ENCODE results near the gene STAT5B. TPM values are rescaled to one million over a fixed set of nuclear protein-coding genes. Genes with fewer than 3 reads are reported as not detected.
A peak's percentile ranks its signal among the peaks of the same experiment; 100 is the strongest.

STAT5B gene
- total and polyA plus RNA-seq, 9 of the 15 experiments (the other 6 are each of a cell fraction or from before 2014, with no cell fraction given), result 20.8 to 176 (median 92.4) TPM

DNA sequence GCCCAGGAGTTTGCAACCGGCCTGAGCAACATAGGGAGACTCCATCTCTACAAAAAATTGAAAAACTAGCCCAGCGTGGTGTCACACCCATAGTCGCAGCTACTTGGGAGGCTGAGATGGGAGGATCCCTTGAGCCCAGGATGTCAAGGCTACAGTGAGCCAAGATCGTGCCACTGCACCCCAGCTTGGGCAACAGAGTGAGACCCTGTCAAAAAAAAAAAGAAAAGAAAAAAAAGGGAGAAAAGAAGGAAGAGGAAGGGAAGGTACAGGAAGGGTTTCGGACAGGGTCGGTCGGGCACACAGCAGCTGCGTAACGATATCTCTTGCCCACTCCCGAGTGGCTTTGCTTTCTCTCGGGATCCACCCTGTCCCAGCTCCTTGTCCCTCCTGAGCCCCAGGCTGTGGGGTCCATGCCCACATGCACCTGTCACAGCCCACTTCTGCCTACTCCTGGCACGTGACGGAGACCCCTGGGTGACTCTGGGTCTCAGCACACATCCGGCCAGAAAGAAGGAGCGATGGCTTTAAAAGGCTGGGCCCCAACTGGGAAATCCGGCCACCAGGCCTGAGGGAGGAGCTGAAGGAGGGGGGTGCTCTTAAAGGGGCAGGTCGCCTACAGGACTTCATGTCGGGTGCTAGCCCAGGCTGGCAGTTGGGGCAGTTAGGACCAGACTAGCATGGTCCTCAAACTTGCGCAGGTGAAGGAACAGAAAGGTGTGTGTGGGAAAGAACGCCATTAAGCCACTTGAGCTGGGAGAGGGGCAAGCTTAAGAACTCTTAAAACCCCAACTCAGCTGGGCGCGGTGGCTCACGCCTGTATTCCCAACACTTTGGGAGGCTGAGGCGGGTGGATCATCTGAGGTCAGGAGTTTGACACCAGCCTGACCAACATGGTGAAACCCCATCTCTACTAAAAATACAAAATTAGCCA is 82.0 kb downstream of the STAT5B start, which contains the start of gene GHDC (continued):
- TF ChIP-seq, protein P1, sequence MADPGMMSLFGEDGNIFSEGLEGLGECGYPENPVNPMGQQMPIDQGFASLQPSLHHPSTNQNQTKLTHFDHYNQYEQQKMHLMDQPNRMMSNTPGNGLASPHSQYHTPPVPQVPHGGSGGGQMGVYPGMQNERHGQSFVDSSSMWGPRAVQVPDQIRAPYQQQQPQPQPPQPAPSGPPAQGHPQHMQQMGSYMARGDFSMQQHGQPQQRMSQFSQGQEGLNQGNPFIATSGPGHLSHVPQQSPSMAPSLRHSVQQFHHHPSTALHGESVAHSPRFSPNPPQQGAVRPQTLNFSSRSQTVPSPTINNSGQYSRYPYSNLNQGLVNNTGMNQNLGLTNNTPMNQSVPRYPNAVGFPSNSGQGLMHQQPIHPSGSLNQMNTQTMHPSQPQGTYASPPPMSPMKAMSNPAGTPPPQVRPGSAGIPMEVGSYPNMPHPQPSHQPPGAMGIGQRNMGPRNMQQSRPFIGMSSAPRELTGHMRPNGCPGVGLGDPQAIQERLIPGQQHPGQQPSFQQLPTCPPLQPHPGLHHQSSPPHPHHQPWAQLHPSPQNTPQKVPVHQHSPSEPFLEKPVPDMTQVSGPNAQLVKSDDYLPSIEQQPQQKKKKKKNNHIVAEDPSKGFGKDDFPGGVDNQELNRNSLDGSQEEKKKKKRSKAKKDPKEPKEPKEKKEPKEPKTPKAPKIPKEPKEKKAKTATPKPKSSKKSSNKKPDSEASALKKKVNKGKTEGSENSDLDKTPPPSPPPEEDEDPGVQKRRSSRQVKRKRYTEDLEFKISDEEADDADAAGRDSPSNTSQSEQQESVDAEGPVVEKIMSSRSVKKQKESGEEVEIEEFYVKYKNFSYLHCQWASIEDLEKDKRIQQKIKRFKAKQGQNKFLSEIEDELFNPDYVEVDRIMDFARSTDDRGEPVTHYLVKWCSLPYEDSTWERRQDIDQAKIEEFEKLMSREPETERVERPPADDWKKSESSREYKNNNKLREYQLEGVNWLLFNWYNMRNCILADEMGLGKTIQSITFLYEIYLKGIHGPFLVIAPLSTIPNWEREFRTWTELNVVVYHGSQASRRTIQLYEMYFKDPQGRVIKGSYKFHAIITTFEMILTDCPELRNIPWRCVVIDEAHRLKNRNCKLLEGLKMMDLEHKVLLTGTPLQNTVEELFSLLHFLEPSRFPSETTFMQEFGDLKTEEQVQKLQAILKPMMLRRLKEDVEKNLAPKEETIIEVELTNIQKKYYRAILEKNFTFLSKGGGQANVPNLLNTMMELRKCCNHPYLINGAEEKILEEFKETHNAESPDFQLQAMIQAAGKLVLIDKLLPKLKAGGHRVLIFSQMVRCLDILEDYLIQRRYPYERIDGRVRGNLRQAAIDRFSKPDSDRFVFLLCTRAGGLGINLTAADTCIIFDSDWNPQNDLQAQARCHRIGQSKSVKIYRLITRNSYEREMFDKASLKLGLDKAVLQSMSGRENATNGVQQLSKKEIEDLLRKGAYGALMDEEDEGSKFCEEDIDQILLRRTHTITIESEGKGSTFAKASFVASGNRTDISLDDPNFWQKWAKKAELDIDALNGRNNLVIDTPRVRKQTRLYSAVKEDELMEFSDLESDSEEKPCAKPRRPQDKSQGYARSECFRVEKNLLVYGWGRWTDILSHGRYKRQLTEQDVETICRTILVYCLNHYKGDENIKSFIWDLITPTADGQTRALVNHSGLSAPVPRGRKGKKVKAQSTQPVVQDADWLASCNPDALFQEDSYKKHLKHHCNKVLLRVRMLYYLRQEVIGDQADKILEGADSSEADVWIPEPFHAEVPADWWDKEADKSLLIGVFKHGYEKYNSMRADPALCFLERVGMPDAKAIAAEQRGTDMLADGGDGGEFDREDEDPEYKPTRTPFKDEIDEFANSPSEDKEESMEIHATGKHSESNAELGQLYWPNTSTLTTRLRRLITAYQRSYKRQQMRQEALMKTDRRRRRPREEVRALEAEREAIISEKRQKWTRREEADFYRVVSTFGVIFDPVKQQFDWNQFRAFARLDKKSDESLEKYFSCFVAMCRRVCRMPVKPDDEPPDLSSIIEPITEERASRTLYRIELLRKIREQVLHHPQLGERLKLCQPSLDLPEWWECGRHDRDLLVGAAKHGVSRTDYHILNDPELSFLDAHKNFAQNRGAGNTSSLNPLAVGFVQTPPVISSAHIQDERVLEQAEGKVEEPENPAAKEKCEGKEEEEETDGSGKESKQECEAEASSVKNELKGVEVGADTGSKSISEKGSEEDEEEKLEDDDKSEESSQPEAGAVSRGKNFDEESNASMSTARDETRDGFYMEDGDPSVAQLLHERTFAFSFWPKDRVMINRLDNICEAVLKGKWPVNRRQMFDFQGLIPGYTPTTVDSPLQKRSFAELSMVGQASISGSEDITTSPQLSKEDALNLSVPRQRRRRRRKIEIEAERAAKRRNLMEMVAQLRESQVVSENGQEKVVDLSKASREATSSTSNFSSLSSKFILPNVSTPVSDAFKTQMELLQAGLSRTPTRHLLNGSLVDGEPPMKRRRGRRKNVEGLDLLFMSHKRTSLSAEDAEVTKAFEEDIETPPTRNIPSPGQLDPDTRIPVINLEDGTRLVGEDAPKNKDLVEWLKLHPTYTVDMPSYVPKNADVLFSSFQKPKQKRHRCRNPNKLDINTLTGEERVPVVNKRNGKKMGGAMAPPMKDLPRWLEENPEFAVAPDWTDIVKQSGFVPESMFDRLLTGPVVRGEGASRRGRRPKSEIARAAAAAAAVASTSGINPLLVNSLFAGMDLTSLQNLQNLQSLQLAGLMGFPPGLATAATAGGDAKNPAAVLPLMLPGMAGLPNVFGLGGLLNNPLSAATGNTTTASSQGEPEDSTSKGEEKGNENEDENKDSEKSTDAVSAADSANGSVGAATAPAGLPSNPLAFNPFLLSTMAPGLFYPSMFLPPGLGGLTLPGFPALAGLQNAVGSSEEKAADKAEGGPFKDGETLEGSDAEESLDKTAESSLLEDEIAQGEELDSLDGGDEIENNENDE (IDR thresholded peaks at IDR 0.05; ENCODE audit: low read depth, low read length), result no peak
- TF ChIP-seq PTRF (tag; IDR thresholded peaks at IDR 0.05) (no peak), ZNF146 (CRISPR knock-in tag; IDR thresholded peaks at IDR 0.05; ENCODE audit: unreplicated experiment) (no peak), CEBPB (tag; IDR thresholded peaks at IDR 0.05) (no peak), SMARCA4 (IDR thresholded peaks at IDR 0.05) (no peak), LCOR (CRISPR knock-in tag; IDR thresholded peaks at IDR 0.05) (no peak), ZNF165 (CRISPR knock-in tag; IDR thresholded peaks at IDR 0.05; ENCODE audit: borderline replicate concordance) (no peak), KLF13 (tag; IDR thresholded peaks at IDR 0.05; ENCODE audit: borderline replicate concordance, low read depth) (no peak), ZNF431 (CRISPR knock-in tag; IDR thresholded peaks at IDR 0.05) (no peak), ETS2 (tag; IDR thresholded peaks at IDR 0.05; ENCODE audit: borderline replicate concordance, poor library complexity, severe bottlenecking) (no peak), BRD4 (IDR thresholded peaks at IDR 0.05) (no peak), BRF1 (IDR thresholded peaks at IDR 0.05; ENCODE audit: borderline replicate concordance, extremely low read depth, insufficient read length) (no peak), HDGF (IDR thresholded peaks at IDR 0.05) (peak; percentile 56; the same call in 1 of the 2 replicates), SNIP1 (IDR thresholded peaks at IDR 0.05; ENCODE audit: low read depth) (peak; percentile 59; the same call in 1 of the 2 replicates), CAMTA2 (CRISPR knock-in tag; conservative IDR thresholded peaks at IDR 0.05) (no peak)
- TF ChIP-seq, protein P2, sequence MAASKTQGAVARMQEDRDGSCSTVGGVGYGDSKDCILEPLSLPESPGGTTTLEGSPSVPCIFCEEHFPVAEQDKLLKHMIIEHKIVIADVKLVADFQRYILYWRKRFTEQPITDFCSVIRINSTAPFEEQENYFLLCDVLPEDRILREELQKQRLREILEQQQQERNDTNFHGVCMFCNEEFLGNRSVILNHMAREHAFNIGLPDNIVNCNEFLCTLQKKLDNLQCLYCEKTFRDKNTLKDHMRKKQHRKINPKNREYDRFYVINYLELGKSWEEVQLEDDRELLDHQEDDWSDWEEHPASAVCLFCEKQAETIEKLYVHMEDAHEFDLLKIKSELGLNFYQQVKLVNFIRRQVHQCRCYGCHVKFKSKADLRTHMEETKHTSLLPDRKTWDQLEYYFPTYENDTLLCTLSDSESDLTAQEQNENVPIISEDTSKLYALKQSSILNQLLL (CRISPR knock-in tag; IDR thresholded peaks at IDR 0.05; ENCODE audit: borderline replicate concordance), result no peak

Data from K562 (cell line).